OCI-LY1 (cell line): Measurements from ENCODE around the gene ELAVL4.

Source experiments
- H2AFZ ChIP-seq: fragments of 200-600 bp; sonication (generic), shearing (Covaris generic); 2 replicates; pipeline ENCODE4 v1.6.0; 2014; ENCODE audit warnings: antibody characterized with exemption, mild to moderate bottlenecking, low read length
- H3F3A ChIP-seq: fragments of 200-600 bp; sonication (generic), shearing (Covaris generic); 2 replicates; pipeline ENCODE4 v1.6.0; 2014; ENCODE audit warnings: mild to moderate bottlenecking, antibody characterized with exemption, low read length, moderate library complexity; ENCODE audit not compliant: insufficient read depth
- H3K27ac ChIP-seq: fragments of 200-600 bp; sonication (generic); 2 replicates; pipeline ENCODE4 v1.5.1; 2014; ENCODE audit warnings: low read length, mixed run types, mild to moderate bottlenecking, low read depth; ENCODE audit not compliant: poor library complexity, severe bottlenecking
- H3K27me3 ChIP-seq: fragments of 200-600 bp; sonication (generic); 2 replicates; pipeline ENCODE4 v1.6.0; 2014; ENCODE audit warnings: antibody characterized with exemption, mild to moderate bottlenecking, low read length, moderate library complexity; ENCODE audit not compliant: insufficient read depth
- H3K36me3 ChIP-seq: fragments of 200-600 bp; sonication (generic); 2 replicates; pipeline ENCODE4 v1.6.1; 2014; ENCODE audit warnings: mild to moderate bottlenecking, antibody characterized with exemption, low read length, moderate library complexity, mixed read lengths; ENCODE audit not compliant: insufficient read depth
- H3K4me1 ChIP-seq: fragments of 200-600 bp; sonication (generic); 2 replicates; pipeline ENCODE4 v1.5.1; 2014; ENCODE audit warnings: mild to moderate bottlenecking, low read length, moderate library complexity; ENCODE audit not compliant: insufficient read depth, severe bottlenecking
- H3K4me2 ChIP-seq: fragments of 200-600 bp; sonication (generic), shearing (Covaris generic); 2 replicates; pipeline ENCODE4 v1.6.1; 2014; ENCODE audit warnings: low read length
- H3K4me3 ChIP-seq: fragments of 200-600 bp; sonication (generic); 2 replicates; pipeline ENCODE4 v1.5.1; 2014; ENCODE audit warnings: low read length, low read depth, mild to moderate bottlenecking, mixed read lengths; ENCODE audit not compliant: poor library complexity, severe bottlenecking
- H3K79me2 ChIP-seq: fragments of 200-600 bp; shearing (Covaris generic); 2 replicates; pipeline ENCODE4 v1.6.1; 2016; ENCODE audit warnings: mixed run types, low read length, mixed read lengths; ENCODE audit not compliant: insufficient read depth
- H3K9ac ChIP-seq: fragments of 200-600 bp; sonication (generic), shearing (Covaris generic); 2 replicates; pipeline ENCODE4 v1.6.1; 2014; ENCODE audit warnings: mild to moderate bottlenecking, low read length, mixed read lengths
- H3K9me2 ChIP-seq: fragments of 200-600 bp; sonication (generic), shearing (Covaris generic); 2 replicates; pipeline ENCODE4 v1.6.1; 2014; ENCODE audit warnings: low read depth, mild to moderate bottlenecking, low read length, mixed read lengths
- H3K9me3 ChIP-seq: fragments of 200-600 bp; shearing (Covaris generic); 2 replicates; pipeline ENCODE4 v1.6.1; 2014; ENCODE audit warnings: low read length, mixed read lengths
- H4K20me1 ChIP-seq: fragments of 200-600 bp; sonication (generic), shearing (Covaris generic); 2 replicates; pipeline ENCODE4 v1.6.0; 2016; ENCODE audit warnings: mild to moderate bottlenecking, low read length; ENCODE audit not compliant: insufficient read depth
- CTCF ChIP-seq: fragments of 200-600 bp; sonication (generic), shearing (Covaris generic); IDR thresholded peaks from 2 replicates; pipeline ENCODE4 v1.5.1; 2017; ENCODE audit warnings: mild to moderate bottlenecking, antibody characterized with exemption, low read length, moderate library complexity, mixed read lengths
- EZH2 ChIP-seq: fragments of 200-600 bp; sonication (generic), shearing (Covaris generic); IDR thresholded peaks from 2 replicates; pipeline ENCODE4 v1.8.0; 2017; ENCODE audit warnings: borderline replicate concordance, mixed run types, mild to moderate bottlenecking, antibody characterized with exemption, low read length, moderate library complexity, mixed read lengths

ELAVL4 gene

GRCh38 chr1:50074931-50075330, 33.8 kb upstream of the ELAVL4 start:
- no peaks in the 10 kb centered on the region for H3F3A ChIP-seq
- H3K27ac ChIP-seq: no peak overlapping the region
- no peaks in the 10 kb centered on the region for H3K36me3 ChIP-seq
- H3K9ac ChIP-seq: no peak overlapping the region
- H3K4me3 ChIP-seq: no peak overlapping the region
- no peaks in the 10 kb centered on the region for H3K4me1 ChIP-seq
- TF ChIP-seq CTCF: no peak
- no peak for TF ChIP-seq EZH2
- H3K9me3 ChIP-seq: no peaks in the 10 kb centered on the region
- no peak overlapping the region for H3K4me2 ChIP-seq
- H3K27me3 ChIP-seq: no peaks in the 10 kb centered on the region
- no peaks in the 10 kb centered on the region for H3K79me2 ChIP-seq
- H2AFZ ChIP-seq: no peak overlapping the region
- H3K9me2 ChIP-seq: no peaks in the 10 kb centered on the region
- H4K20me1 ChIP-seq: no peaks in the 10 kb centered on the region

GRCh38 chr1:50077273-50077672, 31.4 kb upstream of the ELAVL4 start:
- Histone ChIP-seq H3K9me2 (no peaks in the 10 kb centered on the region), H3K36me3 (no peaks in the 10 kb centered on the region), H3K4me3 (no peak overlapping the region), H3K79me2 (no peaks in the 10 kb centered on the region), H3K27ac (no peak overlapping the region), H2AFZ (no peak overlapping the region), H3K9ac (no peak overlapping the region), H4K20me1 (no peaks in the 10 kb centered on the region), H3F3A (no peaks in the 10 kb centered on the region), H3K4me2 (no peak overlapping the region), H3K9me3 (no peaks in the 10 kb centered on the region), H3K27me3 (no peaks in the 10 kb centered on the region), H3K4me1 (no peaks in the 10 kb centered on the region)
- TF ChIP-seq CTCF (no peak), EZH2 (no peak)

DNA sequence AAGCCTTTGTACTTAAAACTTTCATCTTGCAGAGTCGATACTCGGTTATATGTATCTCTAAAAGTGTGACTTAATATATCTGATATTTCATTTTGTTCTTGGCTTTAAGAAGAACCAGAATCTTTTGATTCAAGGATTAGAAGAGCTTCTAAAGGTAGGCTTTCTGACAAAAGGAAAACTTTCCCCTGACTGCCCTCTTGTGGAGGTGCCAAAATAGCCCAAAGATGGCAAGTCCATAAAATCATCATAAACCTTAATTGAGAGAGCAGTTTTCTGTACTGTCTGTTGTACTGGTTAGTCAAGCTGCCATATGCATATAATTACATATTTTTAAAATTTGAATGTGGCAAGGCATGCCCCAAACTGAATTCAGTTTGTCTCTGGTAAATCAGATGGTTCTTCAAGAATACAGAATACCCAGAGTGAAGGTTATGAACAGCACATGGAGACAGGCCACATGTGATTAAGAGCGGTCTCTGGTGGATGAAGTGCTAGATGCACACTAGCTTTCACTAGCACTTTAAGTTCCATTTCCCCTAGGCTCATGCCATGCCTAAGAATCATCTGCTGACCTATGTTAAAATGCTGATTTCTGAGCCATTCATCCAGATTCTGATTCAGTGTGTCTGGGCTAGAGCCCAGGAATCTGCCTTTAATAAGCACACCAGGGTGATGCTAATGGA, 27.7 kb upstream of the ELAVL4 start:
- Histone ChIP-seq H3K9ac (no peak overlapping the region), H3K9me2 (no peaks in the 10 kb centered on the region), H3K4me3 (no peak overlapping the region), H4K20me1 (no peaks in the 10 kb centered on the region), H3K4me2 (no peak overlapping the region), H3K36me3 (no peaks in the 10 kb centered on the region), H3K9me3 (no peaks in the 10 kb centered on the region), H3K79me2 (no peaks in the 10 kb centered on the region), H3F3A (no peaks in the 10 kb centered on the region), H3K27ac (no peak overlapping the region), H3K4me1 (no peaks in the 10 kb centered on the region), H2AFZ (no peak overlapping the region), H3K27me3 (no peaks in the 10 kb centered on the region)
- TF ChIP-seq EZH2 (no peak), CTCF (peak; percentile 66)
